Caco-2 (cell line): ENCODE measurements around the gene TEX9. TPM values are rescaled to one million over a fixed set of nuclear protein-coding genes. Genes with fewer than 3 reads are reported as not detected.

Experiments used
- BruUV-seq: library from RNA; stranded (reverse); fragments of 400-500 nt; replicated peaks from 2 replicates; lab custom pipeline; 2021; lab: Mats Ljungman, UMichigan
- CTCF ChIA-PET: fragments of 300-600 bp; sonication (Branson Sonifier 250); formaldehyde crosslinking; loops from one replicate; lab custom pipeline; 2022; ENCODE audit warnings: antibody characterized with exemption; lab: Charles Lee
- POLR2A ChIA-PET: fragments of 300-600 bp; sonication (Branson Sonifier 250); formaldehyde crosslinking; loops from one replicate; lab custom pipeline; 2022; ENCODE audit warnings: antibody characterized with exemption; lab: Charles Lee
- DNase-seq, 2 experiments: peaks; one replicate each; pipeline versions ENCODE4 v3.0.0 to v3.0.0-alpha.2; 2020 to 2022
- H3K27me3 ChIP-seq: replicated peaks from 2 replicates; pipeline ENCODE4 v1.6.0; 2011; ENCODE audit warnings: low read length; ENCODE audit not compliant: control insufficient read depth, insufficient read depth
- H3K36me3 ChIP-seq: 2 replicates; pipeline ENCODE4 v1.5.1; 2011; ENCODE audit warnings: low read length; ENCODE audit not compliant: control insufficient read depth, insufficient read depth
- H3K4me1 ChIP-seq: fragments of 250-450 bp; sonication (Bioruptor Pico); 2 replicates; pipeline ENCODE4 v1.5.1; 2020; ENCODE audit warnings: mild to moderate bottlenecking
- H3K4me3 ChIP-seq: 2 replicates; pipeline ENCODE4 v1.5.1; 2011; ENCODE audit warnings: low read depth, mild to moderate bottlenecking, control low read depth, low read length
- H3K9me3 ChIP-seq: fragments of 250-450 bp; sonication (Bioruptor Pico); 2 replicates; pipeline ENCODE4 v1.5.1; 2020; ENCODE audit warnings: mild to moderate bottlenecking, moderate library complexity
- H3K27ac Mint-ChIP-seq: one replicate; pipeline ENCODE4 v1.8.0; 2022; ENCODE audit warnings: mixed read lengths; ENCODE audit not compliant: unreplicated experiment
- H3K27me3 Mint-ChIP-seq: one replicate; pipeline ENCODE4 v1.8.0; 2022; ENCODE audit warnings: mixed read lengths; ENCODE audit not compliant: insufficient read depth, unreplicated experiment
- H3K36me3 Mint-ChIP-seq: one replicate; pipeline ENCODE4 v1.8.0; 2022; ENCODE audit warnings: mild to moderate bottlenecking, mixed read lengths; ENCODE audit not compliant: insufficient read depth, unreplicated experiment
- H3K4me1 Mint-ChIP-seq: one replicate; pipeline ENCODE4 v1.8.0; 2022; ENCODE audit warnings: low read depth, mixed read lengths; ENCODE audit not compliant: unreplicated experiment
- H3K4me3 Mint-ChIP-seq: one replicate; pipeline ENCODE4 v1.8.0; 2022; ENCODE audit warnings: mild to moderate bottlenecking, moderate library complexity, mixed read lengths; ENCODE audit not compliant: unreplicated experiment
- H3K9me3 Mint-ChIP-seq: one replicate; pipeline ENCODE4 v1.8.0; 2022; ENCODE audit warnings: mixed read lengths; ENCODE audit not compliant: unreplicated experiment
- intact Hi-C: fragments of 100-400 bp; cut with micrococcal nuclease; formaldehyde crosslinking; loops from one replicate; pipeline ENCODE4 v1.10.0; 2022; ENCODE audit not compliant: unreplicated experiment
- total RNA-seq: library from RNA; stranded (reverse); gene quantifications from 2 replicates; pipeline ENCODE4 v1.2.3, GENCODE V29; 2022
- TF ChIP-seq, protein P1 (sequence below), 2 experiments: fragments of 200-600 bp in 1 of 2; IDR thresholded peaks; 1 replicate in 1 of 2; 2 replicates in 1 of 2; pipeline versions ENCODE4 v1.5.1 to v1.8.0; 2011 to 2022; ENCODE audit warnings: antibody characterized with exemption in 1 of 2, control low read depth in 1 of 2, inconsistent platforms in 1 of 2, low read depth in 1 of 2, low read length in 1 of 2, mild to moderate bottlenecking in 1 of 2, moderate library complexity in 1 of 2; ENCODE audit not compliant: insufficient read depth in 1 of 2, severe bottlenecking in 1 of 2, unreplicated experiment in 1 of 2

TEX9 gene
- total RNA-seq, 1 experiment from 2014 or later, result 1.9 TPM

DNA sequence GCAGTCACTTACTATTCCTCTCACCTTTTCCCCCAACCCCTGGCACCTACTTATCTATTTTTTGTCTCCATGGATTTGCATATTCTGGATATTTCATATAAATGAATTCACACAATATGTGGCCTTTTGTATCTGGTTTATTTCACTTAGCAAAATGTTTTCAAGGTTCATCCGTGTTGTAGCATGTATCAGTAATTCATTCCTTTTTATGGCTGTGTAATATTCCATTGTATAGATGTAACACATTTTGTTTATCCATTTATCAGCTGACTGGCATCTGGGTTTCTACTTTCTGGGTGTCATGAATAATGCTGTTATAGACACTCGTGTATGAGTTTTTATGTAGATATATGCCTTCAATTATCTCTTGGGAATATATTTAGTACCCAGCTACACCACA lies 93.9 kb downstream of the TEX9 start:
- no peak for DNase-seq
- no peak overlapping the region for H3K27ac Mint-ChIP-seq
- ChIA-PET CTCF (no interaction called here), POLR2A (no interaction called here)
- intact Hi-C loops, result no loop called here
- H3K36me3 Mint-ChIP-seq, result no peaks in the 10 kb centered on the region
- no peaks in the 10 kb centered on the region for H3K9me3 Mint-ChIP-seq
- Histone ChIP-seq H3K9me3 (no peaks in the 10 kb centered on the region), H3K36me3 (no peaks in the 10 kb centered on the region), H3K27me3 (no peaks in the 10 kb centered on the region), H3K4me1 (no peaks in the 10 kb centered on the region), H3K4me3 (no peak overlapping the region)
- TF ChIP-seq, protein P1, sequence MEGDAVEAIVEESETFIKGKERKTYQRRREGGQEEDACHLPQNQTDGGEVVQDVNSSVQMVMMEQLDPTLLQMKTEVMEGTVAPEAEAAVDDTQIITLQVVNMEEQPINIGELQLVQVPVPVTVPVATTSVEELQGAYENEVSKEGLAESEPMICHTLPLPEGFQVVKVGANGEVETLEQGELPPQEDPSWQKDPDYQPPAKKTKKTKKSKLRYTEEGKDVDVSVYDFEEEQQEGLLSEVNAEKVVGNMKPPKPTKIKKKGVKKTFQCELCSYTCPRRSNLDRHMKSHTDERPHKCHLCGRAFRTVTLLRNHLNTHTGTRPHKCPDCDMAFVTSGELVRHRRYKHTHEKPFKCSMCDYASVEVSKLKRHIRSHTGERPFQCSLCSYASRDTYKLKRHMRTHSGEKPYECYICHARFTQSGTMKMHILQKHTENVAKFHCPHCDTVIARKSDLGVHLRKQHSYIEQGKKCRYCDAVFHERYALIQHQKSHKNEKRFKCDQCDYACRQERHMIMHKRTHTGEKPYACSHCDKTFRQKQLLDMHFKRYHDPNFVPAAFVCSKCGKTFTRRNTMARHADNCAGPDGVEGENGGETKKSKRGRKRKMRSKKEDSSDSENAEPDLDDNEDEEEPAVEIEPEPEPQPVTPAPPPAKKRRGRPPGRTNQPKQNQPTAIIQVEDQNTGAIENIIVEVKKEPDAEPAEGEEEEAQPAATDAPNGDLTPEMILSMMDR (IDR thresholded peaks at IDR 0.05; ENCODE audit: insufficient read depth in 1 of 2, low read depth in 1 of 2, low read length in 1 of 2, severe bottlenecking in 1 of 2, unreplicated experiment in 1 of 2), result no peak
- no peak overlapping the region for H3K4me3 Mint-ChIP-seq
- no peaks in the 10 kb centered on the region for H3K27me3 Mint-ChIP-seq
- H3K4me1 Mint-ChIP-seq, result no peaks in the 10 kb centered on the region
- no TSS peak for BruUV-seq

DNA sequence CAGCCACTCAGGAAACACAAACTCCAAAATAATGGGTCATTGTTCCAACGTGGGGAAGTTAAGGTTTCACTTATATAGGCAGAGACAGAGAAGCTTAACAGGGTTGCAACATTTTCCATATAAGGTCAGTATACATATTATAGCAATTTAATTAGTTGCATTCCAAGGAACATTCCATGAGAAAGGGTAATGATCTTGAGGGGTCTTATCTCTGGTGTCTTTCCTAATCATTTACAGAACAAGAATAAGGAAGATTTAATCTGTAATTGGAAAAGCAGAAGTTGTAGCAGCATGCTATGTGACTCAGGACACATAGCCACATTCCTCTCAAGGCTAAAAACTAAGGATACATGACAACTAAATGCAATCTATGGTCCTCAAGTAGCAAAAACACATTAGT lies 94.8 kb downstream of the TEX9 start:
- no peaks in the 10 kb centered on the region for H3K4me1 ChIP-seq
- H3K4me3 Mint-ChIP-seq, result no peak overlapping the region
- no peak overlapping the region for H3K4me3 ChIP-seq
- no peaks in the 10 kb centered on the region for H3K27me3 ChIP-seq
- H3K4me1 Mint-ChIP-seq, result no peaks in the 10 kb centered on the region
- H3K9me3 Mint-ChIP-seq, result no peaks in the 10 kb centered on the region
- H3K27me3 Mint-ChIP-seq, result no peaks in the 10 kb centered on the region
- intact Hi-C loops, result no loop called here
- DNase-seq, result no peak
- ChIA-PET POLR2A (no interaction called here), CTCF (no interaction called here)
- TF ChIP-seq, protein P1 (IDR thresholded peaks at IDR 0.05; ENCODE audit: insufficient read depth in 1 of 2, low read depth in 1 of 2, low read length in 1 of 2, severe bottlenecking in 1 of 2, unreplicated experiment in 1 of 2), result no peak
- BruUV-seq, result no TSS peak
- H3K27ac Mint-ChIP-seq, result no peak overlapping the region
- no peaks in the 10 kb centered on the region for H3K36me3 ChIP-seq
- H3K36me3 Mint-ChIP-seq, result peaks cover 5% of the 10 kb centered on the region
- no peaks in the 10 kb centered on the region for H3K9me3 ChIP-seq

DNA sequence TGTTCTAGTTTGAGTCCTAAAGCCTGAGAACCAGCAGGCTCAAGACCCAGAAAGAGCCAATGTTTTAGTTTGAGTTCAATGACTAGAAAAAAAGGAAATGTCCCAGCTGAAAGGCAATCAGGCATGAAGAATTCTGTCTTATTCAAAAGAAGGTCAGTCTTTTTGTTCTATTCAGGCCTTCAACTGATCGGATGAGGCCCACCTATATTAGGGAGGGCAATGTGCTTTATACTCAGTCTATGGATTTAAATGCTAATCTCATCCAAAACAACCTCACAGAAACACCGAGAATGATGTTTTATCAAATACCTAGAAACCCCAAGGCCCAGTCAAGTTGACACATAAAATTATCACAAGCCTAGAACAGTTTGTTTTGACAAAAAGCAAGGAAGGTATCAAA lies 95.7 kb downstream of the TEX9 start:
- ChIA-PET CTCF (no interaction called here), POLR2A (no interaction called here)
- Mint-ChIP-seq H3K27me3 (no peaks in the 10 kb centered on the region), H3K27ac (no peak overlapping the region), H3K9me3 (no peaks in the 10 kb centered on the region), H3K4me1 (no peaks in the 10 kb centered on the region), H3K36me3 (peaks cover 6% of the 10 kb centered on the region), H3K4me3 (no peak overlapping the region)
- TF ChIP-seq, protein P1 (IDR thresholded peaks at IDR 0.05; ENCODE audit: insufficient read depth in 1 of 2, low read depth in 1 of 2, low read length in 1 of 2, severe bottlenecking in 1 of 2, unreplicated experiment in 1 of 2), result no peak
- no peaks in the 10 kb centered on the region for H3K4me1 ChIP-seq
- H3K9me3 ChIP-seq, result no peaks in the 10 kb centered on the region
- H3K27me3 ChIP-seq, result no peaks in the 10 kb centered on the region
- H3K36me3 ChIP-seq, result no peaks in the 10 kb centered on the region
- intact Hi-C loops, result no loop called here
- BruUV-seq, result no TSS peak
- no peak overlapping the region for H3K4me3 ChIP-seq
- DNase-seq, result no peak
